ENCODE measurements around the gene KLF13.

KLF13 gene

DNA sequence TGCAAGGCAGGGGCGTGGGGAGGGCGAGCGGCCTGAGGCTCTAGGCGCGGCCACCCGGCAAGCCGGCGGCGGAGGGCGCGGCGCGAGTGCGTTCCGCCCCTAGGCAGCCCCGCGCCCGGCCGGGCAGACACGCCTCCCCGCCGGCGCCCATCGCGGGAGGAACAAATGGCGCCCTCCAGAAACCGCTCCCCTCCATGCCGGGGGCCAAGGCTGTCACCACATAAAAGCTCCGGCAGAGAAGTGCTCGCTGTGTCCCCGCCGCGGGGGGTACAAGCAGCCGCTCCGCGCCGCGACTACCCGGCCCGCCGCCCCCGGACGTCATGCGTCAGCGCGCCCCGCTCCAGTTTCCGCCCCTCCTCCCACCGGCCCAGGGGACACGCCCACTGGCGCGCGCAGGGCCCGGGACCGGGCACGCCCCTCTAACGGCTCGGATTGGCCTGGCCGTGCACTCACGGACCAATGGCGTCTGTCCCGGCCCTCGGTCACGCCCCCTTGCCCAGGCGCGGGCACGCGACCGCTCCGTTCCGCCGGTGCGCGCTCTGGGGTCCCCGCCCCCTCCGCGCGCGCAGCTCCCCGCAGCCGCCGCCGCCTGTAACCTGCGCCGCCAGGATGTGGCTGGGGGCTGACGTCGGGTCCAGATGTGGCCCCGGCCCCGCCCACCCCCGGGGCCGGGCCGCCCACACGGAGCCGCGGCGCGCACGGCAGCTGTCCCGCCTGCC, at the start of gene KLF13:
Gene KLF13, plus strand, starts transcription at position 680 of the 719 bp plus-strand sequence. CDS start 378 bp downstream, outside the sequence.
- peak; percentile 99 to 100 for DNase-seq (ENCODE audit: low read depth in 2 of 2)

DNA sequence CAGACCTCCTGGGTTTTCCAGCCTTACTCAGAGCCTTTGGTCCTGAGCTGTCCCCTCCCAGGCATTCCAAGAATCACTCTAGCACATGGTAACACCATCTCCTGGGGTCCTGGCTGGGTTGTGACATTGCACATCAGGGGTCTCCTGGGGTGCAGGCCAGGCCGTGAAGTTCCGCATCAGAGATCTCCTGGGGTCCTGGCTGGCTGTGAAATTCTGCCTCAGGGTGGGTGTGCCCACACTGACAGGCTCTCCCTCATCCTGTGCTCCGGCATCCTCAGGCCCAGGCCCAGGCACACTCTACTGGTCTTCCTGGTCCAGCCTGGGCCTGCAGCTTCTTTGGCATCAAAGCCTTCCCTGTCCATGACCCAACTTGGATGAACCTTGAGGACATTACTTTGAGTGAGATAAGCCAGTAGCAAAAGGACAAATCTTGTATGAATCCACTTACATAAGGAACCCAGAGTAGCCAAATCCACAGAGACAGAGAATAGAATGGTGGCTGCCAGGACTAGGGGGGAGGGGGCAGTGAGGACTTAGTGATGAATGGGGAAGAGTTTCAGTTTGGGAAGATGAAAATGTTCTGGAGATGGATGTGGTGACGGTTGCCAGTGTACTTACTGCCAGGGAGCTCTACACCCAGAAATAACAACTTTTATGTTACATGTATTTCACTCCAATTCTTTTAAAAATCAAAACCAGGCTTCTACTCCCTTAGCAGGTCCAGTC, 49.1 kb upstream of the KLF13 start:
- no peak for DNase-seq (ENCODE audit: low read depth in 2 of 2)

DNA sequence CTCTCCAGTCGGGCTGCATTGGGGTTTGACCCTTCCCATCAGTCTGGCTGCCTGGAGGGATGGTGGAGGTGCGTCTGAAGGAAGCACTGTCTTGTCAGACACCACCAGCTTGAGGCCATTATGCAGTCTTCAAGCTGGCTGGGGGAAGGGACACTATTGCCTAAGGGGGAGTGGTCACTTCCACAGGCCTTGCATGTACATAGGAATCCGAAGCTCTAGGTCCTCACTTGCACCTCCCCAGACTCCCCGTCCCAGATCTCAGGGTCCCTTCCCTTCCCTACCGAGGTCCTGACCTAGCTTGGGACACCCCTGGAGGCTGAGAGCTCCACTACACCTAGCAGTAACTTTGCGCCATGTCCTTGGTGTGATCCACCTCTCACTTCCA, 48.6 kb upstream of the KLF13 start:
- no peak for DNase-seq (ENCODE audit: low read depth in 2 of 2)

DNA sequence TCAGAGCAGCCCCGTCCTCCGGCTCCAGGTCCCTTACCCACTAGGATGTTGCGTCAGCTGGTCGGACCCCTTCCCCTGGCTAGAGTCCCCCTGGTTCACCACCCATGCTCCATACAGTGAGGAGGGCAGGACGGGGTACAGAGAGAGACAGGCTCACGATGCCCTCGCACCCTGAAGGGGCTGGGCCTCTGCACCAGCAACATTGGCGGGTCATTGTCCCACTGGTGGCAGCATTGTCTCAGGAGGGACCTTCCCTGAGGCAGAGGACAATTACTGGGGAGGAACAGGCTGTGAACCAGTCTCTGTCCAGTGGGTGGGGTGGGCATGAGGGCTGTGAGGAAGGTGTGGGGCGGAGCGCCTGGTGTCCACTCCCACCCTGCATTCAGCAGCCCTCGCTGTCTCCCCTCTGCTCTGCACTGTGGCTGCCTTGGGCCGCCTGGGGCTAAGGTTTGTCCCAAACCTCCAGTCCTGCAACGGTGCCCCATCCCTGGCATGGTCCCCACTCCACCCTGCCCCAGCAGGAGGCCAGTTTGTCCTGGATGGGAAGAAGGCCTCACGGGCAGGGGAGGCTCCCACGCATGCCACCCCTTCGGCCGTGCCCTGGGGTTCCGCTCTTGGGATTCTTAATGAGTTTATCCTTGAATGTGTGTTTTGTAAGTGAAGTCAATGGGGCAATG, 48.0 kb upstream of the KLF13 start:
- DNase-seq (ENCODE audit: low read depth in 2 of 2): no peak

DNA sequence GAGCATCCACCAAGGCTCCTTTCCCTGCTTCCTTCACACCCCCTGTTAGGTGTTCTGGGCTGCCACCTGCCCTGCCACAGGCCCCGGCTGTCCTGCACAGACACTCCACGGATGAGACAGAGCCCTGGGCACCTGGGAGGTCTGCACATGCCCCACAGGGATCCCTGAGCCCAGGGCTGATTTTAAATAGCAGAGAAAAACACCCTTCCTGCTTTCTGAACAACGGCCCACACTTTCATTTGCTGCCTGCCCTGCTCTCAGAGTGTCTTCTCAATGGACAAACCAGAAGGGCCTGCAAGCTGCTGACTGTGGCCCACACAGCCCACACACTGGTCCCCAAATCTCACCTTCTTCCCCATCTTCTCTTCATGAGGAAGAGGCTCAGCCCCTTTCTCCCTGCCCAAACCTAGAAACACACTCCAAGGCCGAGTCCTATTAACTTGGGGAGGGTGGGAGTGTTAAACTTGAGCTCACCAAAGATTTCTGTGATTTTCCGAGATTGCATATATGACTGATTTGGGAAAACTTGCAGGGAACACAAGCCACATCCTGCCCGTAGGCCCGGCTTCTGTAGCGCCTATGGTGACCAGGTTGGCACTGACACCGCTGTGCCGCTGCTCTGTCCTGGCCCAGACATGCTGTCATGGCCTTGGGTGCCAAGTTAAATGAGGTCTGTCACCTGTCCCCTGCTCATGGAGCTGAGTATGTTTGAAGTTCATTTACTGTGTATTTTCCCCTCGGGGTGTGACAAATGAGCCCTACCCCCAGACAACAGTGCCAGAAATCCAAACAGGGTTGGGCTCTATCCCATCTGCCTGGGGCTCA, 47.2 kb upstream of the KLF13 start:
- DNase-seq (ENCODE audit: low read depth in 2 of 2): no peak

DNA sequence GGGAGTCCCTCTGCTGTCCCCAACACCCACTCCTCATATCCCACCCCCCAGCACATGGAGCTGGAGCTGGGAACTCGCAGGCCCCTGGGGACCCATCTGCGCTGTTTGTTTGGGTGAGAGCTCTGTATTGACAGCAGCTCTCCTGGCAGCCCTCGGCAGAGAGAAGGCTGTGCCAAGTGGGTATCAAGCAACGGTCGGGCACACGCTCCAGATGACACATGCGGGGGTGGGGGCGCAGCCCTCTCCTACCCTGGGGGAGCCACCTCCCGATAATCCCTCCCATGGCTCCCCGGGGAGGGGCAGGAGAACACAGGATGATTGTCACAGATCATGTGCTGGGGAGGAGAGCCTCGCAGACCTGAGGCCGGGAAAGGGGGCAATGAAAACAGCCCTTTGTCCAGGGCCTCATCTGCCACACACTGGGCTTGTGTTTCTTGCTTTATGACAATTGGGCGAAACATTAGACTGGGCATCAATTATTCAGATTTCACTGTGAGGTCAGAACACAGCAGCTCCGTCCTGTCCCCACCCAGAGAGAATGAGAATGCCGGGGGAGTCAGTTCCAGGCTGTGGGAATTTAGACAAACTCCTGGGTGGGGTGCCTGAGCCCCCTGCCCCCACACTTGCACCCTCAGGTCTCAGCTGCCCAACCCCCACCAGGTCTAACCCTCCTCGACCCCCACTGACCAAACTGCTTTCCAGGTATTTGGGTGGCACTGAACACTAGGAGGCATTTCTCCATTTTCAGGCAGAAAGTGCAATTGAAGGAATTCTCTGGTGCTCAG, 46.4 kb upstream of the KLF13 start:
- DNase-seq (ENCODE audit: low read depth in 2 of 2): no peak

DNA sequence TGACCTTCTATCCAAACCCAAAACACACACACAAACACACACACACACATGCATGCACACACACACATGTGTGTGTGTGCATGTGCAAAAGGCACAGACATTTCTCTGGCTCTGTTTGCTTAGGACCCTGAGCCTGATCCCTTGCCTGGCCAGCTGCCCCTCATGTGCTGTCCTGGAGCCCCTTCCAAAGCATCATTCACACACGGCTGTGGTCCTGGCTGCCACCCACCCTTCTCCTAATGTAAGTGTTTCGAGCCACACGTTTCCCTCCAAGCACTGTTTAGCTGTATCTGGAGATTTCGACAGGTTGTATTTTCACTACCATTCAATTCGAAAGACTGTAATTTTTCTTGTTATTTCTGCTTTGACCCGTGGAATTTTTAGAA, 45.8 kb upstream of the KLF13 start:
- no peak for DNase-seq (ENCODE audit: low read depth in 2 of 2)

DNA sequence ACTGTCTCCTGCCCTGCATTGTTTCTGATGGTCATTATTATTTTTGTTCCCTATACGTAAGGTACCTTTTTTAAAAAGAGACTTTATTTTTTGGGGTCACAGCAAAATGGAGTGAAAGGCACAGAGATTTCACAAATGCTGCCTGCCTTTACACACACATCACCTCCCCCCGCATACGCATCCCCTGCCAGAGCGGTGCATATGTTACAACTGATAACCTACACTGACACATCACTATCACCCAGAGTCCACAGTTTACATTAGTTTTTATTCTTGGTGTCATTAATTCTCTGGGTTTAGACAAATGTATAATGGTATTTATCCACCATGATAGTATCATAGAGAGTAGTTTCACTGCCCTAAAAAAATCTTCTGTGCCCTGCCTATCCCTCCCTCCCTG, 43.6 kb upstream of the KLF13 start:
- no peak for DNase-seq (ENCODE audit: low read depth in 2 of 2)

DNA sequence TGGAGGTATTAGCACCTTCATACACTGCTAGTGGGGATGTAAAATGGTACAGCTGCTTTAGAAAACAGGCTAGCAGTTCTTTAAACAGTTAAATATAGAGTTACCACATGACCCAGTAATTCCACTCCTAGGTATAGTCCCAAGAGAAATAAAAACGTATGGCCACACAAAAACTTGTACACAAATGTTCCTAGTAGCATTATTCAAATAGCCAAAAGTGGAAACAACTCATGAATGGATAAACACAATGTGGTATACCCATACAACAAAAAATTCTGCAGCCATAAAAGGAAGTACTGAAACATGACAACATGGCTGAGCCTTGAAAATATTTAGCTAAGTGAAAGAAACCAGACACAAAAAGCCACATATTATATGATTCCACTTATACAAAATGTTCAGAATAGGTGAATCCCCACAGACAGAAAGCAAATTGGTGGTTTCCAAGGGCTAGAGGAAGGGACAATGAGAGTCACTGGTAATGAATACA, 40.8 kb upstream of the KLF13 start:
- no peak for DNase-seq (ENCODE audit: low read depth in 2 of 2)

DNA sequence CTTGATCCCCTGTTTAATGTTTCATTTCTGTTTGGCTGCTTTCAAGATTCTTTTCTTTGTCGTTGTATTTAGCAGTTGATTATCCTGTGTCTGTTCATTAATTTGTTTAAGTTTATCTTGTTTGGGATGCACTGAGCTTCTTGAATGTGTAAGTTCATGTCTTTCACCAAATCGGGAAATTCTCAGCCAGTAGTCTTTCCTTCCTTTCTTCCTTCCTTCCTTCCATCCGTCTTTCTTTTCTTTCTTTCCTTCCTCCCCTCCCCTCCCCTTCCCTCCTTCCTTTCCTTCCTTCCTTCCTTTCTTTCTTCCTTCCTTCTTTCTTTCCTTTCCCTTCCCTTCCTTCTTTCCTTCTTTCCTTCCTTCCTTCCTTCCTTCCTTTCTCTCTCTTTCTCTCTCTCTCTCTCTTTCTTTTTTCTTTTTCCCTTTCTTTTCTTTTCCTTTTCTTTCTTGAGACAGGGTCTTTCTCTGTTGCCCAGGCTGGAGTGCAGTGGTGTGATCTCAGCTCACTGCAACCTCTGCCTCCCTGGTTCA, 35.5 kb upstream of the KLF13 start:
- DNase-seq (ENCODE audit: low read depth in 2 of 2): no peak

DNA sequence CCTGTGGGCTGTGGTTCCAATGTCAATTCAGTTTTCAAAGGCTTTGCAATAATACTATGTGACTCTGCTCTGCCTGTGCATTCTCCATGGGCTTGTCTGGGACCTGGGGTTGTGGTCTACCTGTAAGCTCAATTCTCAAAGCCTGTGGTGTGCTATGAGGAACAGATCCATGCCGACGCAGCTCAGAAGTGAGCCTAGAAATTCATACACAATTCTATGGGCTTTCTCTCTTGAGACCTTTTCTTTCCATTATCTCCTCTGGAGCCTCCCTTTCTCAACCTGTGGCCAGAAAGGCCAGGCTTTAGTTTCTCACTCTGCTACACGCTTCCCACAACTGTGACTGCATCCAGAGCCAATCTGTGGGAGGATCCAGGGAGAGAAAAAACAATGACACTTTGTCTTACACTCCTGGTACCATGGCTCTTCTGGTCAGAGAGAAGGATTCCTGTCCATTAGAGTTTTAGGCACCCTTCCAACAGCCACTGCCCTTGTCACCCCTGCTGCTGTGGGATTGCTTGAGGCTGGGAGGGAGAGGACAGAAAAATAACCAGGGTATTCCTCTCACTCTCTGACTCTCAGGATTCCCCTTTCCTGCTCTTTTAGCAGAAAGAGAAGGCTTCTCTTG, 34.1 kb upstream of the KLF13 start:
- DNase-seq (ENCODE audit: low read depth in 2 of 2): no peak

DNA sequence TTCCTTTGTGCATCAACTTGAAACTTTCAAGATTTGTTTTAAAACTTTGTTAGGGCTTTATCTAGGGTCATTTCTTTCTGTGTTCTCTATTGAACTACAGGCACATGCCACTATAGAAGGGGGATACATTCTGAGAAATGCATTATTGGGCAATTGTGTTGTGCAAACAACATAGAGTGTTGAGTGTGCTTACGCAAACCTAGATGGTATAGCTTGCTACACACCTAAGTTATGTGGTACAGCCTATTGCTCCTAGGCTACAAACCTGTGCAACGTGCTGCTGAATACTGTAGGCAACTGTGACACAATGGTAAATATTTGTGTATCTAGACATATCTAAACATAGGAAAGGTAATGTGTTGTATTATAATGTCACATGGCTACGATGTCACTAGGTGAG, 33.0 kb upstream of the KLF13 start:
- no peak for DNase-seq (ENCODE audit: low read depth in 2 of 2)

DNA sequence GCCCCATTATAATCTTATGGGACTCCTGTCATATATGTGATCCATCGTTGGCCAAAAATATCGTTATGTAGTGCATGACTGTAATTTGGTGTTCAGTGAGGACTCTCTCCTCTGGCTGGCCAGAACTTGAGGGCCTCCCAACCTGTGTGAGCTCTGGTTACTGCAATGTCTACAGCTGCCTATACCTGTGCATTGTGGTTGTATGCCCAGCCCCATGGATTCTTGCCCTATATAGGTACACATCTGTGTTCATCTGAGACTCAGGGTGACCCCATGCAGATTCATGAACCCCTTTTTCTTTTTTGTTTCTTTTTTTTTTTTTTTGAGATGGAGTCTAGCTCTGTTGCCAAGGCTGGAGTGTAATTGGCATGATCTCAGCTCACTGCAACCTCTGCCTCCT, 32.6 kb upstream of the KLF13 start:
- DNase-seq (ENCODE audit: low read depth in 2 of 2): no peak

DNA sequence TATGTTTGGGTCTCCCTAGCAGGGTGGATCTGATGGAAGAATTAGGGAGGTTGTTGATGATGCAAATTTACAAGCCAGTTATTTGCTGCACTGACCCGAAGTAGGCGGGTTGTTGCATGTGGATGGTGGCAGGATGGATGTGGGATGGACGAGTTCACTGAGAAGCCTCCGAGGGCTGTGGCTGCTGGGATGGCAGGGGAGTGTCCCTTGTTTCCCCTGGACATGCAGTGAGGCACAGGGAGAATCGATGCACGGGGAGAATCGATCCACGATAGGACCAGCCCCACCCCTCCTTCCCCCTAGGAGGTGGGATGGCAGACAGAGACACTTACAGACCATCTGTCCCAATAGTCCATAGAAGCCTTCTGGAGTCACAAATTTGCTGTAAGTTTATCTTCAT, 31.0 kb upstream of the KLF13 start:
- DNase-seq (ENCODE audit: low read depth in 2 of 2): no peak

DNA sequence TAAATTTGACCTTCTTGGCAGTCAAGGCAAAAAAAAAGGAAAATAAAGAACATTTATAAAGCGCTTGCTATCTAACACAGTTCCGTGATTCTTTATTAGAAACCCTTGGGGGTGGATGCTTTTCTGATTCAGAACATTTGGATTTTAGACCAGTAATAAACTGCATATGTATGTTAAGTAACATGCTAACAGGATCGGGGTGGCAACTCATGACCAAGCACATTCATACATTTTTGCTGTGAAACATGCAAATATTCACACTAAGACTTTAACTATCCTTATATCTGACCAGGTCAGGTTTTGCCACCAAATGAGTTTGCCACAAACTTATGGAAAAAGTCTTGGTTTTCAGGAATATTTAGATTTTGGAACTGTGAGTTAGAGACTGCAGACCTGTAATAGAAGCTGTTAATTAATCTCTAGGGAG, 30.4 kb upstream of the KLF13 start:
- DNase-seq (ENCODE audit: low read depth in 2 of 2): no peak

DNA sequence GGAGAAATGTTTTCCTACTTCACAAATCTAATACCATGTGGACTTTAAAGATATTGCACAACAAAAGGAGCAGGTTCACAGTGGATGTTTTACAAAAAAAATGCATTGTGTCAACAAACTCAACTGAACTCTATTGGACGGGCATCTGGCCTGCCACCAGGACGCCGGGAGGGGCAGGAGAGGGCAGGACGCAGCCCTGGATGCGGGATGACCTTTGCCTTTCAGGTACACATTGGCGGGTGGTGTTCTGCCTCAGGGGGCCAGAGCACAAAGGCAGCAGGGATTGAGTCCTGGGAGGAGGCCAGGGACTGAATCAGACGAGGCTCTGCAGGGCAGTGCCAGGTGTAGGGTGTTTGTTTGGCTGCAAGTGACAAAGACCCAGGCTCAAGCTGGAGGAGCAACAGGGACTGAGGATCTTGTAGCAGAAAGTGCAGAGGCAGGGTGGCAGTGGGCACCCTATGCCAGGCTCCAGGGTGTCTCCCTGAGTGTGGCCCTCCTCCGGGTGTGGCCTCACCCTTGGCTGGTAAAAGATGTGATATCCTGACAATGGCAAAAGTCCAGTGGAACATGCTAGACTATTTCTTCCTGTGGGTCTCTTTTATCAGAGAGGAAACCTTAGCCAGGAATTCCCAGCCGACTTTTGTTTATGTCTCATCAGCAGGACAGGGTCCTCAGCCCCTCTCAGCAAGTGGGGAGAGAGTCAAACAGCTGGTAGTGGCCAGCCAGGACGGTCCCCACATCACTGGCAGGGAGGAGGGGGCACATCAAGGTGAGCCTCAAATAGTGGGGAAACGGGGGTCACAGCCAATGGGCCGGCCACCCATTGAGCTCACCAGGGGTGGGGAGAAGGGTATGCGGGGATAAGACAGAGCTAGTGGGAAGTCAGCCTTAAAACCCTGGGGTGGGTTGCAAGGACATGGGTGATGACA, 29.7 kb upstream of the KLF13 start:
- no peak for DNase-seq (ENCODE audit: low read depth in 2 of 2)

DNA sequence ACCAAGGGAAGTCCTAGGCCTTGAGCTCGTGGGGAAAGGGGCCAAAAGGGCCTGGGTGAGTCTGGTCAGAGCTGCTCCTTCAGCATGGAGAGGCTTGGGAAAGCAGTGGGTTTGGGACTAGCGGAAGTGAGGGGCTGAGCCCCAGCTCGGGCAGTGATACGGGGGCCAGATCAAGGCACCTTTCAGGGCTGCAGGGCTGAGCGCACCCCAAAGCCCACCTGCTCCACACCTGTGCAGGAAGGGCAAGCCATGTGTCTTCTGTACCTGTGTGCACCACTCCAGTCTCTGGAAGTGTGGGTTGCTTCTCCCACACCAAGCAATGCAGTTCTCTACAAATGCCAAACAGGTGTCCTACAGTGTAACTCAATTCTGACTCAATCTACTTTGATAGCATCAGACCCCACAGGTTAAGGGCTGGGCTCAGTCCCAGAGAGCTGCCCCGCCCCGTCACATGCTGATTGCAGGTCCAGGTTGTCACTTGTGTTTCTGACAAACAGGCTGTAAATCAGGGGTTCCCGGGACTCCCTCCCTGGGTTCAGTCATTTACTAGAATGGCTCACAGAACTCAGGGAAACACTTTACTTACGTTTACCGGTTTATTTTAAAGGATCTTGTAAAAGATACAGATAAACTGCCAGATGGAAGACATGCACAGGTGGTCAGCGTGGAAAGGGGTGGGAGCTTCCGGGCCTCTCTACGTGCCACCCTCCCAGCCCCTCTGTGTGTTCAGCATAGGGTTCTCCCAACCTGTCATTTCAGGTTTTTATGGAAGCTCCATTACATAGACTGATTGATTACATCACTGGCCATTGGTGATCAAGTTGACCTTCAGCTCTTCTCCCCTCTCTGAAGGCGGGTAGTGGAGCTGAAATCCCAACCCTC, 28.8 kb upstream of the KLF13 start:
- no peak for DNase-seq (ENCODE audit: low read depth in 2 of 2)

DNA sequence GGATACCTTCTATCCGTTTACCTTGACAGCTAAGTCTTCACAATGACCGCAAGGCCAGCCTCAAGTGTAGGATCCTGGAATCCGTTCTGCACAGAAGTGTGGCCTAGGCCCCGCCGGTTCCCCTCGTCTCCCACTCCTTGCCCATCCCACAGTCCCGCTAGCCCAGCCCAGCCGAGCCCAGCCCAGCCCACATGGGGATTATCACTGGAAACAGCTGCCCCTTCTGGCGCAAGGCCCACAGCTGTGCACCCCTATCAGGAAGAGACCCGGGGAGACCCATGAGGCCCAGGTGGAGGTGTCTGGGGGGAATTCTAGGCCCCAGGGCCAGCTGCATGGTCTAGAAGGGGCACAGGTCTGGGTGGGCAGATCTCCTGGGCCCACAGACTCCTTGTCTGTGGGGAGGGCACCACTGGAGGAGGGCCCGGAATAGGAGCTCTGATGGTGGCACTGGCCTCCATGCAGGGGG, 27.9 kb upstream of the KLF13 start:
- DNase-seq (ENCODE audit: low read depth in 2 of 2): no peak

All from stimulated activated CD8-positive, alpha-beta memory T cell treated with anti-CD3 and anti-CD28 coated beads, Interleukin-2, amount 100 ng/mL, for 48 hours (primary cell).